Panc1 (cell line): Measurements from ENCODE around the gene MEGF10. TPM values are rescaled to one million over a fixed set of nuclear protein-coding genes. Genes with fewer than 3 reads are reported as not detected.

Source experiments
- ATAC-seq: fragments of 200-7000 bp; cut with Tn5 transposase; 2 replicates; pipeline ENCODE4 v1.9.1; 2020; ENCODE audit warnings: mild to moderate bottlenecking, moderate library complexity
- BruUV-seq: library from RNA; stranded (reverse); fragments of 400-500 nt; replicated peaks from 2 replicates; lab custom pipeline; 2021; lab: Mats Ljungman, UMichigan
- CTCF ChIA-PET: fragments of 300-600 bp; sonication (Branson Sonifier 250); formaldehyde crosslinking; loops from one replicate; lab custom pipeline; 2022; ENCODE audit warnings: antibody characterized with exemption; lab: Charles Lee
- POLR2A ChIA-PET: fragments of 300-600 bp; sonication (Branson Sonifier 250); formaldehyde crosslinking; loops from one replicate; lab custom pipeline; 2022; ENCODE audit warnings: antibody characterized with exemption; lab: Charles Lee
- DNase-seq: peaks from one replicate; pipeline ENCODE4 v3.0.0-alpha.2; 2010; ENCODE audit warnings: low read depth, low spot score
- H3K27ac ChIP-seq: 2 replicates; pipeline ENCODE4 v1.5.1; 2011; ENCODE audit warnings: mild to moderate bottlenecking, low read length, inconsistent platforms
- H3K27me3 ChIP-seq: fragments of 200-500 bp; sonication (Bioruptor generic); 2 replicates; pipeline ENCODE4 v1.6.0; 2014; ENCODE audit warnings: low read length, inconsistent platforms; ENCODE audit not compliant: control insufficient read depth, insufficient read depth
- H3K36me3 ChIP-seq: fragments of 200-500 bp; sonication (Bioruptor generic); 2 replicates; pipeline ENCODE4 v1.5.1; 2014; ENCODE audit warnings: inconsistent platforms, mild to moderate bottlenecking, low read length, moderate library complexity; ENCODE audit not compliant: control insufficient read depth, insufficient read depth
- H3K4me1 ChIP-seq: 2 replicates; pipeline ENCODE4 v1.5.1; 2011; ENCODE audit warnings: inconsistent platforms, mild to moderate bottlenecking, low read length, moderate library complexity; ENCODE audit not compliant: control insufficient read depth, insufficient read depth
- H3K4me3 ChIP-seq, 2 experiments: 2 replicates each; pipeline ENCODE4 v1.5.1; 2011 to 2012; ENCODE audit warnings: low read depth in 2 of 2, low read length in 2 of 2, mild to moderate bottlenecking in 2 of 2, inconsistent platforms in 1 of 2, moderate library complexity in 1 of 2
- H3K9me3 ChIP-seq: fragments of 200-500 bp; sonication (Bioruptor generic); 2 replicates; pipeline ENCODE4 v1.5.1; 2014; ENCODE audit warnings: low read depth, mild to moderate bottlenecking, inconsistent platforms, low read length, moderate library complexity; ENCODE audit not compliant: control insufficient read depth, insufficient read depth
- CTCF ChIP-seq: fragments of 450-650 bp; IDR thresholded peaks from 2 replicates; pipeline ENCODE4 v1.5.1; 2017; ENCODE audit warnings: mild to moderate bottlenecking
- POLR2AphosphoS5 ChIP-seq: IDR thresholded peaks from 2 replicates; pipeline ENCODE4 v1.6.1; 2012; ENCODE audit warnings: mild to moderate bottlenecking, low read depth, low read length, moderate library complexity
- REST ChIP-seq, 2 experiments: IDR thresholded peaks; 2 replicates each; pipeline ENCODE4 v1.6.1; 2011 to 2012; ENCODE audit warnings: low read depth in 2 of 2, control low read depth in 1 of 2, low read length in 1 of 2, mild to moderate bottlenecking in 1 of 2, moderate library complexity in 1 of 2; ENCODE audit not compliant: insufficient read depth in 1 of 2
- SIN3A ChIP-seq: IDR thresholded peaks from 2 replicates; pipeline ENCODE4 v1.6.1; 2012; ENCODE audit warnings: low read depth, mild to moderate bottlenecking, low read length, moderate library complexity, borderline replicate concordance; ENCODE audit not compliant: insufficient read depth
- TCF7L2 ChIP-seq: IDR thresholded peaks from 2 replicates; pipeline ENCODE4 v1.6.1; 2011; ENCODE audit warnings: mild to moderate bottlenecking, low read depth, low read length, inconsistent platforms
- in situ Hi-C: cut with HindIII; loops from 2 replicates; pipeline ENCODE4 v1.10.0; 2016; ENCODE audit warnings: low sequenced_read_pairs, low pct_unique_long_range_greater_than_20kb
- intact Hi-C: fragments of 100-400 bp; cut with micrococcal nuclease; formaldehyde crosslinking; loops from one replicate; pipeline ENCODE4 v1.10.0; 2022; ENCODE audit not compliant: unreplicated experiment
- total RNA-seq: library from RNA; stranded (reverse); gene quantifications from one replicate; pipeline ENCODE4 v1.2.1, GENCODE V29; 2021; ENCODE audit not compliant: unreplicated experiment

Gene MEGF10
- total RNA-seq, 1 experiment from 2014 or later = not detected

GRCh38 chr5:127396490-127397155 is 106.0 kb downstream of the MEGF10 start:
- ATAC-seq = no peak
- CTCF ChIA-PET = no interaction called here
- POLR2A ChIA-PET = no interaction called here
- Histone ChIP-seq H3K4me3 (no peak overlapping the region), H3K9me3 (no peaks in the 10 kb centered on the region), H3K36me3 (no peaks in the 10 kb centered on the region), H3K4me1 (no peaks in the 10 kb centered on the region), H3K27me3 (peaks cover 4% of the 10 kb centered on the region), H3K27ac (no peak overlapping the region)
- no peak for TF ChIP-seq REST (IDR thresholded peaks at IDR 0.05; ENCODE audit: insufficient read depth in 1 of 2, low read depth in 2 of 2, low read length in 1 of 2)
- no peak for TF ChIP-seq TCF7L2
- peak; percentile 24 for TF ChIP-seq CTCF
- in situ Hi-C loops (no loop called here), intact Hi-C loops (no loop called here)
- no peak for DNase-seq
- BruUV-seq = no TSS peak

DNA sequence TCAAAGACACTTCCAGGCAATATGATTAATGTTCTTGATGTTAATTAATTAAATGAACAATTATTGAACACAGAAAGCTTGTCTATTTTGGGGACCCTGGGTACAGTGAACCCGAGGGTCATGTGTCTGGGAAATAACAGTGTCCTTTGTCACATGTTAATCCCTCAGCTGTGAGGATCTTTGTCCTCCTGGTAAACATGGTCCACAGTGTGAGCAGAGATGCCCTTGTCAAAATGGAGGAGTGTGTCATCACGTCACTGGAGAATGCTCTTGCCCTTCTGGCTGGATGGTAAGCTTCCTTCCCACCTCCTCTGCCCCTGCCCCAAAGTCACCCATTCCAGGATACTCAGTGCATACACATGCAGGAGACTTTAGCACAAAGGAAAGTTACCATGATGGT is 107.9 kb downstream of the MEGF10 start:
- CTCF ChIA-PET = no interaction called here
- intact Hi-C loops = no loop called here
- Histone ChIP-seq H3K36me3 (no peaks in the 10 kb centered on the region), H3K9me3 (no peaks in the 10 kb centered on the region), H3K27me3 (peaks cover 6% of the 10 kb centered on the region), H3K4me1 (no peaks in the 10 kb centered on the region), H3K4me3 (no peak overlapping the region), H3K27ac (no peak overlapping the region)
- no TSS peak for BruUV-seq
- DNase-seq = no peak
- ATAC-seq = no peak
- POLR2A ChIA-PET = interaction anchor here (0.5 kb wide), 1 partner anchor 13 kb away, joined by 3 read pairs; no protein-coding TSS in a partner anchor
- TF ChIP-seq TCF7L2 (no peak), REST (IDR thresholded peaks at IDR 0.05; ENCODE audit: insufficient read depth in 1 of 2, low read depth in 2 of 2, low read length in 1 of 2) (no peak), SIN3A (no peak), POLR2AphosphoS5 (no peak), CTCF (no peak)
- in situ Hi-C loops = no loop called here
